SH-SY5Y (cell line): Measurements from ENCODE around the gene ATG10.

Source experiments
- GATA2 ChIP-seq: IDR thresholded peaks from 2 replicates; pipeline ENCODE4 v1.6.1; 2011; ENCODE audit warnings: mild to moderate bottlenecking, low read depth, low read length
- GATA3 ChIP-seq: IDR thresholded peaks from 2 replicates; pipeline ENCODE4 v1.6.1; 2011; ENCODE audit warnings: low read depth, mild to moderate bottlenecking, low read length, moderate library complexity

DNA sequence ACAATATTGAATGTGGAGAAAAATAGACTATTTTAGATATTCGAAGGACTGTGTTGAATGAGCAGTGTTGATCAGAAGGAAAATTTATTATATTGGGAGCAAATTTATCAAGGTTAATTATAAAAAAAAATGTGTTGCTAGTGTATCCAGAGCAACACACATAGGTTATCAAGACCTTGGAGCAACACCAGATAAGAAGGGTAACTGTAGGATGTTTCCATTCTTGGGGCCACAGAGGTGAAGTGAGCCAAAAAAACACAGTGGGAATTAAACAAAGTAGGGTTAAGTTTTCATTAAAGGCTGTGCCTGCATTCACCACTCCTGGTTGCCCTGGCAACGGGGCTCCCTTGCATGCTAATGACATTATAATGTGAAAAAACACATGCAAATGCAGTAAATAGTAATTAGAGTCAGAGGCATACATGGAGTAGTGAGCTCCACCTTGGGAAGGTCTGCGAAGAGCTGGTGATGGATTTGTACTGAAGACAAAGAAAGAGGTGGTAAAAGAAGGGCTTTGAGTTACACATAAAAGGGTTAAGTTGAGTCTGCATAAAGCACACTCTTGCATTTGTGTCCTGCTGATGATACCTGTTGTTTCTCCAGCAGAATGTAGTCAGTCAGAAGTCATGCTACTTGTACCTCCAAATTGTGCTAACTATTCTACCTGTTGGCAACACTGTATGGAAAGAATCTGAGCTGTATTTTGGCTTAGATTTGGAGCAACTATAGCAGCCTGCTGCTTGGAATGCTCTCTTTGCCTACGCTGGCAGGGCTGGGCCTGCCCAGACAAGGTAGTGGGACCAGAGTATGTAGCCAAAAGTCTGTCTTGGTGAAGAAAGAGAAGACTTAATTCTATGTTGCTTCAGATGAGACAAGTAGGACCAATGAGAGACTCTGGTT is 59.6 kb downstream of the ATG10 start:
- TF ChIP-seq GATA2: no peak
- no peak for TF ChIP-seq GATA3
